ENCODE results near the gene BLTP3B. TPM values are rescaled to one million over a fixed set of nuclear protein-coding genes. Genes with fewer than 3 reads are reported as not detected.

Gene BLTP3B
- total RNA-seq, 1 donor from 2014 or later = 21.9 TPM

- no peak overlapping the region for H3K27ac ChIP-seq
- no peaks in the 10 kb centered on the region for H3K27me3 ChIP-seq
- TF ChIP-seq CTCF (IDR thresholded peaks at IDR 0.05) (peak; percentile 35 to 47 (median 37)), POLR2AphosphoS5 (IDR thresholded peaks at IDR 0.05; ENCODE audit: insufficient read depth in 1 of 2, low read depth in 1 of 2) (no peak)
- no peaks in the 10 kb centered on the region for H3K9me3 ChIP-seq
- no peaks in the 10 kb centered on the region for H3K4me1 ChIP-seq
- no peaks in the 10 kb centered on the region for H3K36me3 ChIP-seq
- DNase-seq (ENCODE audit: extremely low spot score in 2 of 2) = no peak
- intact Hi-C loops (cut with DNase I) = no loop called here
- no peak overlapping the region for H3K4me3 ChIP-seq
Measured at GRCh38 chr12:100154474-100155247, 12.0 kb upstream of the BLTP3B start.

DNA sequence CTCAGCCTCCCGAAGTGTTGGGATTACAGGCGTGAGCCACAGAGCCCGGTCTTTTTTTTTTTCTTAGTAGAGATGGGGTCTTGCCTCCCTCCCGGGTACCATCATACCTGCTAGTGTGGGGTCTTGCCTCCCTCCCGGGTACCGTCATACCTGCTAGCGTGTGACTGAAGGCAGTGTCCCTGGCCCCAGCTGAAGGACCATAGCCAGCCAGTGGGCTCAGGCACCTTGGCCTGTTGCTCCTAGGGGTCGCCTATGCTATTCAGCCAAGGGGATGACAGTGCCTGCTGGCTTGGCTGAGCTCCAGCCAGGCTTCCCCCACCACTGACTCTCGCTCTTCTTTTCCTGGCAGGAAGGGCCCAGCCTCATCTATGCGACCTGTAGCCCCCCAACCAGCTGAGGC lies 10.5 kb upstream of the BLTP3B start:
- no peak for DNase-seq (ENCODE audit: extremely low spot score in 2 of 2)
- intact Hi-C loops (cut with DNase I) = no loop called here
- no peaks in the 10 kb centered on the region for H3K4me1 ChIP-seq
- H3K9me3 ChIP-seq = no peaks in the 10 kb centered on the region
- TF ChIP-seq POLR2AphosphoS5 (IDR thresholded peaks at IDR 0.05; ENCODE audit: insufficient read depth in 1 of 2, low read depth in 1 of 2) (no peak), CTCF (IDR thresholded peaks at IDR 0.05) (no peak), POLR2A (IDR thresholded peaks at IDR 0.05) (no peak)
- no peaks in the 10 kb centered on the region for H3K27me3 ChIP-seq
- H3K36me3 ChIP-seq = no peaks in the 10 kb centered on the region
- H3K27ac ChIP-seq = no peak overlapping the region
- no peak overlapping the region for H3K4me3 ChIP-seq

DNA sequence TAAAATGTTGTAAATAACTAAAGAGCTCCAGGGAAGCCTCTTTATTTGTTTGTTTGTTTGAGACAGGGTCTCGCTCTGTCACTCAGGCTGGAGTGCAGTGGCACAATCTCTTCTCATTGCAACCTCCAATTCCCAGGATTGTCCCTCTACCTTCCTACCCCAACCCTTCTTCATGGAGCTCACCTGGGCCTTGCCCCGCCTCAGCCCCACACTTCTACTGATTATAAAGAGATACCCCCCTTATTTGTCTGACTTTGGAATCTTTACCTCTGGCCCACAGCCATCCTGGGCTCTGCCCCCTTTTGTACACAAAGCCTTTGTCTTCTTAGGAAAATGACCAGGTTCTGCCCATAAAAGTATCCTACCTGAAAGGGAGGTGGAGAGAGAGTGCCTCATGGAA lies 9.1 kb upstream of the BLTP3B start:
- DNase-seq (ENCODE audit: extremely low spot score in 2 of 2) = no peak

DNA sequence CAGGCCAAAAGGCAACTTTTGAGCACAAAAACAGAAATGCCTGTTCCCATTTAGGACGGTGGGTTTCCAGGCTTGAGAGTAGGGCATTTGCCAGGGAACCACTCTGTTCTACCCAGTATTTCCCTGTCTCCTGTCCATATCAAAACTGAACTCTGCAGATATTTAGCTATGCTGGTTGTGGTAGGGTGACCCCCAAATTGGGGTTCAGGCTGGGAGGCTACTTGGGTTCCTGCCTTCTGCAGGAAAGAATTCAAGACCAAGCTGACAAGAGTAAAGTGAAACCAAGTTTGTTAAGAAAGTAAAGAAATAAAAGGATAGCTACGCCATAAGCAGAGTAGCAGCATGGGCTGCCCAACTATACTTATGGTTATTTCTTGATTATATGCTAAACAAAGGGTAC lies 3.6 kb upstream of the BLTP3B start:
- H3K27me3 ChIP-seq = no peaks in the 10 kb centered on the region
- H3K9me3 ChIP-seq = no peaks in the 10 kb centered on the region
- H3K36me3 ChIP-seq = no peaks in the 10 kb centered on the region
- no peak for DNase-seq (ENCODE audit: extremely low spot score in 2 of 2)
- H3K4me3 ChIP-seq = no peak overlapping the region
- no peak for TF ChIP-seq POLR2A (IDR thresholded peaks at IDR 0.05)
- no peak for TF ChIP-seq CTCF (IDR thresholded peaks at IDR 0.05)
- TF ChIP-seq POLR2AphosphoS5 (IDR thresholded peaks at IDR 0.05; ENCODE audit: insufficient read depth in 1 of 2, low read depth in 1 of 2) = no peak
- peaks cover 7% of the 10 kb centered on the region for H3K4me1 ChIP-seq
- H3K27ac ChIP-seq = no peak overlapping the region
- intact Hi-C loops (cut with DNase I) = no loop called here

More for the DNA sequence above, 9.1 kb upstream of the BLTP3B start:
- H3K27ac ChIP-seq = no peak overlapping the region
- H3K4me3 ChIP-seq = no peak overlapping the region
- H3K27me3 ChIP-seq = no peaks in the 10 kb centered on the region
- intact Hi-C loops (cut with DNase I) = no loop called here
- no peak for TF ChIP-seq POLR2AphosphoS5 (IDR thresholded peaks at IDR 0.05; ENCODE audit: insufficient read depth in 1 of 2, low read depth in 1 of 2)
- TF ChIP-seq POLR2A (IDR thresholded peaks at IDR 0.05) = no peak
- TF ChIP-seq CTCF (IDR thresholded peaks at IDR 0.05) = no peak
- H3K4me1 ChIP-seq = no peaks in the 10 kb centered on the region
- H3K9me3 ChIP-seq = no peaks in the 10 kb centered on the region
- no peaks in the 10 kb centered on the region for H3K36me3 ChIP-seq

DNA sequence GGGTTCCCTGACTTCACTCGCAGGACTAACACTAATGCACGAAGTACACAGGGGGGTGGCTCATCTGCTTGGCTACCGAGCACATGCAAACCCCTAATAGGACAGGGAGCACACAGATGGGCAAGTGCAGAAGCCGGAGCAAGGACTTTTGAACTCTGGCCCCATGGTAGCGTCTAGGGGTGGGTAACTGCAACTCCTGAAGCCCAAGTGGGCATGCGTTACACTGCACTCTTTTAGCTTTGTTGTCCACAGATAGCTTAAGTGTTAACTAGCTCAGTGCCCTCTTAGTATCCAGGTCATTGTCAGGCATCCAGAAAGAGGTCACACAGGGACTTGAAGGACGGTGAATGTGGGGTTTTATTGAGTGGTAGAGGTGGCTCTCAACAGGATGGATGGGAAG lies 3.0 kb upstream of the BLTP3B start:
- DNase-seq (ENCODE audit: extremely low spot score in 2 of 2) = no peak
- peaks cover 13% of the 10 kb centered on the region for H3K4me1 ChIP-seq
- H3K27ac ChIP-seq = no peak overlapping the region
- intact Hi-C loops (cut with DNase I) = no loop called here
- H3K9me3 ChIP-seq = no peaks in the 10 kb centered on the region
- H3K4me3 ChIP-seq = no peak overlapping the region
- TF ChIP-seq POLR2A (IDR thresholded peaks at IDR 0.05) = no peak
- no peak for TF ChIP-seq POLR2AphosphoS5 (IDR thresholded peaks at IDR 0.05; ENCODE audit: insufficient read depth in 1 of 2, low read depth in 1 of 2)
- no peak for TF ChIP-seq CTCF (IDR thresholded peaks at IDR 0.05)
- H3K27me3 ChIP-seq = no peaks in the 10 kb centered on the region
- no peaks in the 10 kb centered on the region for H3K36me3 ChIP-seq
